ENCODE data around the gene CREB3L4.
A peak's percentile ranks its signal among the peaks of the same experiment; 100 is the strongest.
"Not testable (repeated sequence)": the region's sequence is repeated elsewhere in the genome, so short reads cannot be mapped to it uniquely, and the experiment has no call there.

Gene CREB3L4

DNA sequence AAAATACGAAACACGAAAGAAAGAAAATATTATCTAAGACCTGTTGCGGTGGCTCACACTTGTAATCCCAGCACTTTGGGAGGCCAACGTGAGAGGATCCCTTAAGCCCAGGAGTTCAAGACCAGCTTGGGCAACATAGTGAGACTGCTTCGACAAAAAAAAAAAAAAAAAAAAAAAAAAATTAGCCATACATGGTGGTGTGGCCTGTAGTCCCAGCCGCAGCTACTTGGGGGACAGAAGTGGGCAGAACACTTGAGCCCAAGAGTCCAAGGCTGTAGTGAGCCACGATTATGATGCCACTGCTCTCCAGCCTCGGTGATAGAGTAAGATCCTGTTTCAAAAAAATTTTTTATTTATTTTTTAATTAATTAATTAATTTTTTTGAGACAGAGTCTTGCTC is 19.9 kb downstream of the CREB3L4 start:
- no peak for DNase-seq

DNA sequence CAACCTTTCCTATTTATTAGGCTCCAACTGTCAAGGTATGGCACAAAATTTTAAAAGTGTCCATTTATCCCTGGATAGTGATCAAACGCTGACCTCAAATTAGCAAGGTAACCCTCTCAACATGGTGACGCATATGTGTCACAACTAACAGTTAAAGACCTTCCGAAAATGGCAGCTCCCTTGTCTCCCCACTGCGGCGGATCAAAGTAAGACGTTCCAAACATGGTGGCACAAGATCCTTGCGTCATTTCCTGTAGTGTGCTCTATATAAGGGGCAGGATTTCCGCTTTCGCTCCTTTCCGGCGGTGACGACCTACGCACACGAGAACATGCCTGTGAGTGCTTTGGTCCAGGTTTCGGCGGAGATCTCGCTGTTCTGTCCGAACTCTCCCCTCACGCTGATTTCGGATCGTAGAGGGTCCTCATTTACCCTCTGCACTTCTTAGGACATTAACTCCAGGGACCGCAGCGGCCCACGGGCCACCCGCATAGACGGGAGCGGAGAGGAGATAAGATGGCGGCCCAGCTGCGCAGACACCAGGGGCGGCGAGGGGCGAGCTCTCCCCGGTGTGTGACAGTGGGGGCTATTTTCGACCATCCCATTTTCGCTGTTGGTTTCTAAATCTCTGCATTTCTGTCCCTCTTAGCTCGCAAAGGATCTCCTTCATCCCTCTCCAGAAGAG is 22.9 kb downstream of the CREB3L4 start, which contains the start of gene RPS27:
RPS27 (plus strand) TSS at position 295 of the 683 bp plus-strand sequence; CDS start at position 330, 35 bp downstream.
- peak; percentile 94 for DNase-seq

DNA sequence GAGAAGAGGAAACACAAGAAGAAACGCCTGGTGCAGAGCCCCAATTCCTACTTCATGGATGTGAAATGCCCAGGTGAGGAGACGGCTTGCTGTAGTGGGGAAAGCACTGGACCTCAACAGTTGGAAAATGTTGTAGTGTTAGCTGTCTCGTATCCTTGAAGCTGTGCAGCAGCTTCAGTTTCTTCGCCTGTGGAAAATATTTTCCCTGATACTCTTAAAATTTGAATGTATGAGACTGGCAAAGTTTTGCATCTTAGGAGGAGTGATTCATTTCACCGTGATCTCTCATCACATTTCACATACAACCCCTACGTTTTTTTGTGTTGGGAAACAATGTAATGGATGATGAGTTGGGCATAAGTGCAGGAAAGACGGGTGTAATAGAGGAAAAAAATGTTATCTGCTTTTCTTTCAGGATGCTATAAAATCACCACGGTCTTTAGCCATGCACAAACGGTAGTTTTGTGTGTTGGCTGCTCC is 23.5 kb downstream of the CREB3L4 start:
- no peak for DNase-seq

DNA sequence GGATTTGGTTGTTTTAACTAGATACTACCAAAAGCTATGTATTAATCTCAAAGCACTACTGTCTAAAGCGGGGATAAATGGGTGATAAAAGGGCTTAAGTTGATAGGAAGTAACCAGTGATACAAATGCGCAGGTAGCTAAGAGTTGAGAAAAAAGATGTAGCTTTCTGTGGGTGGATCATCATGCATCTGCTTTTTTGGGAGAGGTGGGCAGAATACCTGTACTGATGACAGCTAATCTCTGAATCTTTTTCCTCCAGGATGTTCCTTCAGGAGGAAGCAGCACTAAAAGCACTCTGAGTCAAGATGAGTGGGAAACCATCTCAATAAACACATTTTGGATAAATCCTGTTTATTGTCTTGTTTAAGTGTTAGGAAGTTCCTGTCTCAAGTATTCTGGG is 24.1 kb downstream of the CREB3L4 start:
- DNase-seq, result no peak

DNA sequence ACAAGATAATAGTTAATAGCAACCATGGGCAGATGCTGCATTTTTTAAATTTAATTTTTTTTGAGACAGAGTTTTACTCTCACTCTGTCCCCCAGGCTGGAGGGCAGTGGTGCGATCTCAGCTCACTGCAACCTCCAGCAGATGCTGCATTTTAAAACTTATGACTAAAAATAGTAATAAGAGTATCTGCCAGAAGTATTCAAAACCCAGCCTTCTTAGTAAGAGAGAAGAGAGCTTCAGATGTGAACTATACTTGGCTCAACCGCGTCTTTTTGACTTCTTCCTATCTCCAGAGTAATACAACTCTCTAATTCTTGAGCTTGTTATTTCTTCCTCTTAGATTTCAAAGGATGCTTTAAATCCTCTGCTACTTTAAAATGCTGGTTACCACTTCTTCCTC is 27.5 kb downstream of the CREB3L4 start:
- no peak for DNase-seq

DNA sequence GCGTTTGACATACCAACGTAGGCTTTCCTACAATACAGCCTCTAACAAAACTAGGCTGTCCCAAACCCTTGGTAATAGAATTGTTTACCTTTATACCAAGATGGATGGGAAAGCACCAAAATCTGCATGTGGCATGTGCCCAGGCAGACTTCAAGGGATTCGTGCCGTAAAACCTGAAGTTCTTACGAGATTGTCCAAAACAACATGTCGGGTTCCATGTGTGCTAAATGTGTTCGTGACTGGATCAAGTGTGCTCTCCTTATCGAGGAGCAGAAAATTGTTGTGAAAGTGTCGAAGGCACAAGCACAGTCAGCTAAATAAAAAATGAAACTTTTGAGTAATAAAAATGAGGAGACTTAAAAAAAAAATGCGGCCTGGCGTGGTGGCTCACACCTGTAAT is 27.9 kb downstream of the CREB3L4 start:
- no peak for DNase-seq

DNA sequence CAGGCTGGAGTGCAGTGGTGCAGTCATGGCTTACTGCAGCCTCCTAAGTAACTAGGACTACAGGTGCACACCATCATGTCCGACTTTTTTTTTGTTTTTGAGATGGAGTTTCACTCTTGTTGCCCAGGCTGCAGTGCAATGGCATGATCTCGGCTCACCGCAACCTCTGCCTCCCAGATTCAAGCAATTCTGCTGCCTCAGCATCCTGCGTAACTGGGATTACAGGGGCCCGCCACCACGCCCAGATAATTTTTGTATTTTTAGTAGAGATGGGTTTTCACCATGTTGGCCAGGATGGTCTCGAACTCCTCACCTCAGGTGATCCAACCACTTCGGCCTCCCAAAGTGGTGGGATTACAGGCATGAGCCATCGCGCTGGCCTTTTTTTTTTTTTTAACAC is 29.2 kb downstream of the CREB3L4 start:
- DNase-seq, result not testable (repeated sequence)

DNA sequence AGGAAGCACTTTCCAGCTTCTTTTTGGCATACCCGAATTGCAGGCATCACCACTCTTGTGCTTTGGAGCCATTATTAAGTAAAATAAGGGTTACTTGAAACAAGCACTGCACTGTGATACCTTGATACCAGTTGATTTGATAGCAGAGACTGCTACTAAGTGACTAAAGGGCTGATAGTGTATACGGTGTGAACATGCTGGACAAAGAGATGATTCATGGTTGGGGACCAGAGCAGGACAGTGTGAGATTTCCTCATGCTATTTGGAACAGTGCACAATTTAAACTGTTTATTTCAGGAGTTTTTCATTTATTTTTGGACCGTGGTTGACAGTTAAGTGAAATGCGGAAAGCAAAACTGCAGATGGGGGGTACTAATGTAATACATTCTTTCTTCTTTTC is 32.7 kb downstream of the CREB3L4 start:
- DNase-seq, result no peak

DNA sequence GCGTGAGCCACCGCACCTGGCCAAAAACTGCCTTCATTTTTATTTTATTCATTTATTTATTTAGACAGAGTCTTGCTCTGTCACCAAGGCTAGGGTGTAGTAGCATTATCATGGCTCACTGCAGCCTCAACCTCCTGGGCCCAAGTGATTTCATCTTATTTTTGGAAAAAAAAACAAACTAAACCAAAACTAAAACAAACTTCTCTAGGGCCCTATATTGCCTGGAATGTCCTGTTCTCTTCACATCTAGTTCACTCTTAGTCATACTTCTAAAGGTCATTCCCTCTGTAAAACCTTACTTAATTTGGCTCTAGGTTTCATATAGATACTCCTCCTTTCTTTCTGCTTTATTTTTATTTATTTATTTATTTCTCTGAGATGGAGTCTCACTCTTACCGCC is 38.4 kb downstream of the CREB3L4 start:
- DNase-seq, result no peak

DNA sequence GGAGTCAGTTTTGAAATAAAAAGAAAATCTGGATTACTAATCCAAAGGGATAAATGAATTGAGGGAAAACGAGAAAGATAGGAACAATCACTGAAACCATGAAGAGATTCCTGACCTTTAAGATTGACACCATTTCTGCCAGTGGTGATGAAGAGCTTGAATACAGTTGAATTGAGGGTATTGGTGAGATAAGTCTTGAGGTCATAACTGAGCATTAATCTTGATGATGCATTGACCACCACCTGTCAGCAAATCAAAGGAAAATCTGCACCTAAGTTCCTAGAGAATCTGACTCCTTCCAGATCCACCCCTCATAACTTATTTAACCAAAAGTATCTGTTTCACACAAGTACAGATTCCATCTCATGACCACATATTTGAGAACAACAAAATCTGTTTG is 44.4 kb downstream of the CREB3L4 start:
- DNase-seq, result no peak

DNA sequence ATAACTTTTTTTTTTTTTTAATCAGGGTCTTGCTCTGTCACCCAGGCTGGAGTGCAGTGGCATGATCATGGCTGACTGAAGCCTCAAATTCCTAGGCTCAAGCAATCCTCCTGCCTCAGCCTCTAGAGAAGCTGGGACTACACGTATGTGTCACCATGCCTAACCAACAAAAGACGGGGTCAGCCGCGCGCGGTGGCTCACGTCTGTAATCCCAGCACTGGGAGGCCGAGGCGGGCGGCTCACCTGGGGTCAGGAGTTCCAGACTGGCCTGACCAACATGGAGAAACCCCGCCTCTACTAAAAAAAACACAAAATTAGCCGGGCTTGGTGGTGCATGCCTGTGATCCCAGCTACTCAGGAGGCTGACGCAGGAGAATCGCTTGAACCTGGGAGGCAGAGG is 44.8 kb downstream of the CREB3L4 start:
- not testable (repeated sequence) for DNase-seq

DNA sequence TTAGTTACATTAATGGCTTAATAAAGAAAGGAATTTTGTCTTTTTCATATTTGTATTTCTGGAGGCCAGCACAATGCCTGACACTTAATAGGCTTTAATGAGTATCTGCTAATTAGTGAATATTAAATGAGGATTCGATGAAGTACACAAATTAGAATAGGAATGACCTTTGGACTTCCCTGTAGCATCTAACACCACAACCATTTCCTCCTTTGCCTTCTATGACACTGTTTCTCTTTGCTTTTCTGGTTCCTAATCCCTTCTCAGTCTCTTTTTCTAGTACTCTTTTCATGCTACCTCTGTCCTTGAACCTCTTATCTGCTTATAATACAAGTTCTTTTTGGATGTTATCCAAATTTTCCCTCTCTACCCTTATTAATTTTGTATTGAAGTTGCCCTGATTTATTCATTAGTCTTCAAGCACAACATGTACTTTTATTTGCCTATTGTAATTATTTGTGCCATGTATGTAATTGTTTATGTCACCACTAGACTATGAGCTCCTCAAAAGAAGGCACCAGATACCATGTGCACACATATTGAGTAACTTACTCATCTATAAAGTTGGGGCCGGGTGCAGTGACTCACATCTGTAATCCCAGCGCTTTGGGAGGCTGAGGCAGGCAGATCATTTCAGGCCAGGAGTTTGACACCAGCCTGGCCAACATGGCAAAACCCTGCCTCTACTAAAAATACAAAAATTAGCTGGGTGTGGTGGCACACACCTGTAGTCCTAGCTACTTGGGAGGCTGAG is 46.6 kb downstream of the CREB3L4 start:
- no peak for DNase-seq

DNA sequence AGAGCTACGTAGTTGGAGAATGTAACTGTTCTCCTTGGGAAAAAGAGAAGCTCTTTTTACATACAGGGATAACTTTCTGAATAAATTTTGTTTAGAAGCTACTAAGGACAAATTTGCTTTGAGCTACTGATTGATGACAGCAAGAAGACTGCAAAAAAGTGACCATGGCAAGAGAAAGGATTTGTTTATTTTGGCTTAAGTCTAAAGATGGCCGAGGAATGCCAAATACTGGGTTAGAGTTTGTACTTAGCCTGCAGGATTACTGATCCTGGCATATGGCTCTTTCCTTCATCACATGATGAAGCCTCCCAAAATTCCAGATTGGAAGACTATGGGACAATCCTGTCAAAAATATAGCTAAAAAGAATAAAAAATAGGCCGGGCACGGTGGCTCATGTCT is 51.6 kb downstream of the CREB3L4 start:
- no peak for DNase-seq

DNA sequence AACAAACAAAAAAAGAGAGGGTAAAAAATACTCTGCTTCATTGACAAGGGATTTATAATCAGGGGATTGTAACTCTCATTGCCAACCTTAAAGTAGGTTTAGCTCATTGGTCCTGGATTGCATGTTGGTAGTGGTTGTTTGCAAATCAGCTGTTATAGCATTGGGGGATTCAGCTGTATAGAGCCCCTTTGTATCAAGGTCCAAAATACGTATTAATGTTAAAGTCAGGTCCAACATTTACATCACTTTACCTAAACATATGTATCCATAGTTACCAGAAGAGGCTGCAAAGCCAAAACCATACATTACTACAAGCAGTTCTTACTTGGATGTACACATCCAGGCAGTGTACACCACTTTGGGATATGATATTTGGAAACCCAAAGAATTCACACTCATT is 52.2 kb downstream of the CREB3L4 start:
- DNase-seq, result no peak

Data from left hindlimb (tissue), 1 donor.